ENCODE measurements around the gene PHACTR1. TPM values are rescaled to one million over a fixed set of nuclear protein-coding genes. Genes with fewer than 3 reads are reported as not detected.

The PHACTR1 gene
- total RNA-seq, 2 donors from 2014 or later = 2.8 to 6.3 TPM

- Histone ChIP-seq H3K4me3 (ENCODE audit: low read length) (no peak overlapping the region), H3K36me3 (ENCODE audit: control insufficient read depth, insufficient read depth, low read length) (peaks cover 42% of the 10 kb centered on the region), H3K9ac (ENCODE audit: extremely low read depth, low read length, poor library complexity, severe bottlenecking) (no peak overlapping the region), H3K9me3 (ENCODE audit: control insufficient read depth, low read length) (no peaks in the 10 kb centered on the region), H3K4me1 (ENCODE audit: control insufficient read depth, insufficient read depth, low read length) (peaks cover 15% of the 10 kb centered on the region), H3K27ac (ENCODE audit: low read depth, low read length) (no peak overlapping the region), H3K27me3 (ENCODE audit: control insufficient read depth, insufficient read depth, low read length, poor library complexity, severe bottlenecking) (no peaks in the 10 kb centered on the region)
- Mint-ChIP-seq H3K4me1 (peaks cover 22% of the 10 kb centered on the region), H3K27me3 (ENCODE audit: insufficient read depth) (peaks cover 4% of the 10 kb centered on the region), H3K27ac (no peak overlapping the region), H3K9me3 (no peaks in the 10 kb centered on the region), H3K4me3 (no peak overlapping the region), H3K36me3 (ENCODE audit: low read depth) (no peaks in the 10 kb centered on the region)
- DNase-seq = no peak
- WGBS, 2 experiments (ENCODE audit: insufficient coverage in 1 of 2, insufficient read length in 1 of 2) = 85% methylated on average over 2 of the region's 2 CpGs; no CpG with 5 or more reads in 1 of the 2 experiments
- TF ChIP-seq, protein P1, sequence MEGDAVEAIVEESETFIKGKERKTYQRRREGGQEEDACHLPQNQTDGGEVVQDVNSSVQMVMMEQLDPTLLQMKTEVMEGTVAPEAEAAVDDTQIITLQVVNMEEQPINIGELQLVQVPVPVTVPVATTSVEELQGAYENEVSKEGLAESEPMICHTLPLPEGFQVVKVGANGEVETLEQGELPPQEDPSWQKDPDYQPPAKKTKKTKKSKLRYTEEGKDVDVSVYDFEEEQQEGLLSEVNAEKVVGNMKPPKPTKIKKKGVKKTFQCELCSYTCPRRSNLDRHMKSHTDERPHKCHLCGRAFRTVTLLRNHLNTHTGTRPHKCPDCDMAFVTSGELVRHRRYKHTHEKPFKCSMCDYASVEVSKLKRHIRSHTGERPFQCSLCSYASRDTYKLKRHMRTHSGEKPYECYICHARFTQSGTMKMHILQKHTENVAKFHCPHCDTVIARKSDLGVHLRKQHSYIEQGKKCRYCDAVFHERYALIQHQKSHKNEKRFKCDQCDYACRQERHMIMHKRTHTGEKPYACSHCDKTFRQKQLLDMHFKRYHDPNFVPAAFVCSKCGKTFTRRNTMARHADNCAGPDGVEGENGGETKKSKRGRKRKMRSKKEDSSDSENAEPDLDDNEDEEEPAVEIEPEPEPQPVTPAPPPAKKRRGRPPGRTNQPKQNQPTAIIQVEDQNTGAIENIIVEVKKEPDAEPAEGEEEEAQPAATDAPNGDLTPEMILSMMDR (conservative IDR thresholded peaks at IDR 0.05) = no peak
These were observed 499.9 kb downstream of the PHACTR1 start for GRCh38 chr6:13216236-13217014.

GRCh38 chr6:13217206-13217905 lies 500.8 kb downstream of the PHACTR1 start:
- peaks cover 15% of the 10 kb centered on the region for H3K4me1 ChIP-seq (ENCODE audit: control insufficient read depth, insufficient read depth, low read length)
- peak overlapping the region; percentile 68 for H3K4me3 ChIP-seq (ENCODE audit: low read length)
- Mint-ChIP-seq H3K9me3 (no peaks in the 10 kb centered on the region), H3K4me1 (peaks cover 22% of the 10 kb centered on the region), H3K27me3 (ENCODE audit: insufficient read depth) (peaks cover 4% of the 10 kb centered on the region), H3K4me3 (no peak overlapping the region), H3K27ac (no peak overlapping the region), H3K36me3 (ENCODE audit: low read depth) (no peaks in the 10 kb centered on the region)
- H3K36me3 ChIP-seq (ENCODE audit: control insufficient read depth, insufficient read depth, low read length) = peaks cover 39% of the 10 kb centered on the region
- H3K27ac ChIP-seq (ENCODE audit: low read depth, low read length) = no peak overlapping the region
- H3K9ac ChIP-seq (ENCODE audit: extremely low read depth, low read length, poor library complexity, severe bottlenecking) = no peak overlapping the region
- H3K27me3 ChIP-seq (ENCODE audit: control insufficient read depth, insufficient read depth, low read length, poor library complexity, severe bottlenecking) = no peaks in the 10 kb centered on the region
- no peaks in the 10 kb centered on the region for H3K9me3 ChIP-seq (ENCODE audit: control insufficient read depth, low read length)
- TF ChIP-seq, protein P1 (conservative IDR thresholded peaks at IDR 0.05) = no peak
- DNase-seq = no peak
- WGBS, 2 experiments (ENCODE audit: insufficient coverage in 1 of 2, insufficient read length in 1 of 2) = 74 to 87% methylated on average over 3 to 4 of the region's 4 CpGs

GRCh38 chr6:13220266-13220665 lies 503.7 kb downstream of the PHACTR1 start:
- no peaks in the 10 kb centered on the region for H3K27me3 ChIP-seq (ENCODE audit: control insufficient read depth, insufficient read depth, low read length, poor library complexity, severe bottlenecking)
- H3K36me3 ChIP-seq (ENCODE audit: control insufficient read depth, insufficient read depth, low read length) = peaks cover 31% of the 10 kb centered on the region
- Mint-ChIP-seq H3K9me3 (no peaks in the 10 kb centered on the region), H3K4me3 (no peak overlapping the region), H3K4me1 (peaks cover 24% of the 10 kb centered on the region), H3K27ac (no peak overlapping the region), H3K27me3 (ENCODE audit: insufficient read depth) (peaks cover 20% of the 10 kb centered on the region), H3K36me3 (ENCODE audit: low read depth) (no peaks in the 10 kb centered on the region)
- WGBS, 2 experiments (ENCODE audit: insufficient coverage in 1 of 2, insufficient read length in 1 of 2) = 94 to 100% methylated on average over 3 of the region's 3 CpGs
- H3K4me1 ChIP-seq (ENCODE audit: control insufficient read depth, insufficient read depth, low read length) = peaks cover 17% of the 10 kb centered on the region
- no peak for DNase-seq
- H3K27ac ChIP-seq (ENCODE audit: low read depth, low read length) = no peak overlapping the region
- no peak overlapping the region for H3K9ac ChIP-seq (ENCODE audit: extremely low read depth, low read length, poor library complexity, severe bottlenecking)
- TF ChIP-seq, protein P1 (conservative IDR thresholded peaks at IDR 0.05) = no peak
- H3K4me3 ChIP-seq (ENCODE audit: low read length) = no peak overlapping the region
- no peaks in the 10 kb centered on the region for H3K9me3 ChIP-seq (ENCODE audit: control insufficient read depth, low read length)
